ENCODE data around the gene TCP11L1.
"Not testable (repeated sequence)": the region's sequence is repeated elsewhere in the genome, so short reads cannot be mapped to it uniquely, and the experiment has no call there.

TCP11L1 gene

DNA sequence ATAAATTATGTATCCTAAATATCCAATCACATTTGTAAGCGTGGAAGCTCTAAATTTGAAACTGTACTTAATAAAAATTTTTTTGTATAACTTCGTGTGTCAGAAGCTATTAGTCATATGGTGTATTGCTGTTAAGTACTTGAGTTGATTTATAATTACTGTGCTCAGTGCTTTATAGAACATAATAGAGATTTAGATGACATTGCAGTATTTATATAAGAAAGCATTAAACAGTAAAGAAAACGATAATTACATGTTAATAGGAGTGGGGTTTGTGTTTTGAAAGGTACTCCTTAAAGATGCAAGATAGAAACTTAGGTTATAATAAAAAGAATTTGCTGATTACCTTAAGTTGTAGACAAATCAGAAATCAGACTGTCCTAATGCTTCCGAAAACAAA is 5.9 kb upstream of the TCP11L1 start:
- no peak for DNase-seq (ENCODE audit: low read depth)

DNA sequence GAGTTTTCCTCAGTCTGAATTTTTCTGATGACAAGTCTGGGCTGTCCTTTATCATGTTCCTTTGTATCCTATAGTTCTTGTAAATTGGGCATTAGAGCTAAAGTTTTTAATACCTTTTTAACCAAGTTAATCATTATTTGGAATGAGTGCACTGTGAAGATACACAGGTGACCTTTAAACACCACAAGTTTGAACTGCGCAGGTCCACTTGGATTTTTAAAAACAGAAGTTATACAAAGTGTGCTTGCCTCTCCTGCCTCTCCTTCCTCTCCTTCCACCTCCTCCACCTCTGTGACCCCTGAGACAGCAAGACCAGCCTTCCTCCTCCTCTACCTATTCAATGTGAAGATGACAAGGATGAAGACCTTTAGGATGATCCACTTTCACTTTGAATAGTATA is 4.4 kb upstream of the TCP11L1 start:
- no peak for DNase-seq (ENCODE audit: low read depth)

DNA sequence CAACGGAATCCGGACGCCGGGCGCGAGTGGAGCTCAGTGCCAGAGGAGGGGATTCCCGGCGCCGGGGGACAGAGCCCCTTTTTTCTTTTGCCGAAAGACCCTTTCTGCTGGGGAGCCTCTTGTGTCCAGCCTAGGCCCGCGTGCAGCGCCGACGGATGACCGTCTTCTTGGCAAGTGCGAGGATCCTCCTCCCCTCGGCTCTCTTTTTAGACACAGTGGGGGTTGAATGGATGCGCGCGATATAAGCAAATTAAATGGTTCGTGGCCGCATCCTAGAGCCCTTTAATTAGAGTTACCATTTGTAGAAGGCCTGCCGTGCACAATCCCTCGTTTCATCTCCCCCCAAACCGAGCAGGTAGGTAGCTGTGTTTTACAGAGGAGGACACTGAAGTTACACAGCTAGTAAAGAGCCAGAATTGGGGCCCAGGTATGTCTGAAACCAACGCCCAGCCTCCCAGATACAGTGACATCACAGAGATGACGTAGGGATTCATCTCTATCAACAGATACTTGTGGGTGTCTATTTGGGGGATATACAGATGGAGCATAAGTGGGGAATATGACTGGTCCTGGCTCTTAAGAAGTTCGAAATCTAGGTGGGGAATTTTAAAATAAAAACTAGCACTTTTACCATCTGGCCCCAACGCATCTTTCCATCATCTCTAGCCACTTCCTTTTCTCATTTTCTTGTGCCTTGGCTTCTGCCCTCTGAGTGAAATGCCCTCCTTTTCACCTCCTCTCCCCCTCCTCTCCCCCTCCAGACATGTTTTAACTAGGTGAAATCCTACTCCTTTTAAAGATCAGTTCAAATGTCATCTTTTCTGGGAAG is 875 bp downstream of the TCP11L1 start:
- peak; percentile 27 for DNase-seq (ENCODE audit: low read depth)

DNA sequence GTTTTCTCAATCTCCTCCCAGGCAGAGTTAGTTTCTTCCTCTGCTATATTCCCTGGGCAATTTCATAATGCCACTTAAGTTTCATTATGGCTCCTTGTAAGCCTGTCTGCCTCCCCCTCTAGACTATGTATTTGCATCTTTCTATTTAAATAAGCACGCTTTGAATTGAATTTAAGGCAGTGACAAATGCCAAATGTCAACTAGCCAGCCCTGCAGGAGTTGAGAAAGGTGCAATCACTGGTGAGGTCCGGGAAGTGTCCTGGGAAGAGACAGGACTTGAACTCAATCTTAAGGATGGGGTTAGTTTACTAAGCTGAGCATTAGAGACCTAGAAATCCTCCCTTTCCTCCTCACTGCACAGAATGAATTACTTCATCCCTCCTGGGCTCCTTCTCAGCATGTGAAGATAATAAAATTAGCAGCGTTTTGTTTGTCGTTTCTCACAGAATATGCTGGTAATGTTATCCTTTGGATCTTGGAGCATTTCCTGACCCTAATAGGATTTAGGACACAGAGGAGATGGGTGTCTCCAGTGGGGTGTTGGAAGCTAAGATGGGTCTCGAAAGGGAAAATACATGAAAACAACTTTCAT is 1.6 kb downstream of the TCP11L1 start:
- DNase-seq (ENCODE audit: low read depth) = no peak

DNA sequence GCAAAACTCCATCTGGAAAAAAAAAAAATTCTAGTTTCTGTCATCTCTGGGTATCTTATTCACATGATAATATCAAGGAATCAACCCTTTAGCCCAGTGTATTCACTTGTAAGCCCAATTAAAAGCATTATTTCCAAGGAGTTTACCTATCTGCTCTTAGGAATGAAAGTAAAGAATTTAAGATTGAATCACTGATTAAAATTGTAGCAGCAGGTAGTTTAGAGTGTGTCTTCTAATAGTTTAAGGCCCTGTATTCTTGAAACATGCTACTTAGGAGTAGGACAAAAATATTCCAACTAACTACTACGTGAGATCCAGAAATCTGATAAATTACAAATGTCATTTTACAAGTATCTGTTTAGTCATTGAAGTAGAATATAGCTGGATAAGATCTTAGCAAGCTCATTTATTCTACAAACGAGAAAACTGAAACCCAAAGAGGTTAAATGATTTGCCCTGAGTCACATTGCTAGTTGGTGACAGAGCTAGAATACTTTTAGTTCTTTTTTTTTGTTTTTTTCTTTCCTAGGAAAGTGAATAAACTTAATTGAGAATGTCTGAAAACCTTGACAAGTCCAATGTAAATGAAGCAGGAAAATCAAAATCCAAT is 4.0 kb downstream of the TCP11L1 start:
- DNase-seq (ENCODE audit: low read depth) = peak; percentile 80

DNA sequence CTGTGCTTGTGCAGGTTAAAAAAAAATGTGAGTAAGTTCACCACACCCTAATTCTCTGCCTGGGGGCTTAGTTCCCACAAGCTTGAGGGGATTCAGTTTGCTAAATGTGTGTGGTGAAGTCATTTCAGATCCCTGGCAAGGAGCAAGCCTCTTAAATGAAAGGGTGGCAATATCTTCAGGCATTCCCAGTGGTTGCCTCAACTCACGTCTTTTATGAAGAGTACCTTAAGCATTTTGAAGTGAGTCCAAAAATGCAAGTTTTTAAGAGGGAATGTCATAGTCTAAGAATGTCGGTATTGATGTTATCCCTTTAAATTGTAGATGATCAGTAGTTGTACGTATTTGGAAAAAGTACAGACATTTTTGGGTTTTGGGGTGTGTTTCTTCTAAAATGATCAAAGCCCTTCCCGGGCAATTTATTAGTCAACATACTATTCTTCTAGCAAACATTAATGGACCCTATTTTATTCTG is 4.9 kb downstream of the TCP11L1 start:
- DNase-seq (ENCODE audit: low read depth) = peak; percentile 87

DNA sequence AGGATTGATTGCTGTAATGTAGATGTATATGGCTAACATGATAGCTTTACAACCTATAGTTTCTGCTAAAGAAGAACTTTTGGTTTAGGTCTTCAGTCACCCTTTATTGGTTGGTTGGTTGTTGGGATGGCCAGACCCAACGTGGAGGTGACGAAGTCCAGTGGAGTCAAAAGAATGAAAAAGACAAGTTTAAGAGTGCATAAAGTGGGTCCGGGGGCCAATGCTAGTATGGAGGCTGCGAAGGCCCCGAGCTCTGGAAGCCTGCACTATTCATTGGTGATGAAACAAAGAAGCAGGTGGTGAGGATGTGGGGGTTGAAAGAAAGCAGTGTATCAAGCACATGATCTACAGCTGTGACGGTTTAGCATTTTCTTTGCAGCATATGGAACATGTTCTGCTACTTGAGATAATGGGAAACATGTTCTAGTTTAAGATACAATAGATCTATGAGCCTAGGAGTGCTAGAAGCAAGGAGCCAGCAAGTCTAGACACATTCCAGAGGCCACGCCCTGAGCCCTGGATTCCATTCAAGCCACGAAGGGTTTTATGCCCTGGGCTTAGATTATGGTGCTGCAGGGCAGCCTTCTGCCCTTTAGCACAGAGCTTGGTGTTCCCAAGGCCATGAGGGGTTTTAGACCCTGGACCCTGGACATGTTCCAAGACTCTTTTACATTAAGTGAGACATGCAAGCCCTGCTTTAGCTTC is 6.3 kb downstream of the TCP11L1 start:
- peak; percentile 56 for DNase-seq (ENCODE audit: low read depth)

DNA sequence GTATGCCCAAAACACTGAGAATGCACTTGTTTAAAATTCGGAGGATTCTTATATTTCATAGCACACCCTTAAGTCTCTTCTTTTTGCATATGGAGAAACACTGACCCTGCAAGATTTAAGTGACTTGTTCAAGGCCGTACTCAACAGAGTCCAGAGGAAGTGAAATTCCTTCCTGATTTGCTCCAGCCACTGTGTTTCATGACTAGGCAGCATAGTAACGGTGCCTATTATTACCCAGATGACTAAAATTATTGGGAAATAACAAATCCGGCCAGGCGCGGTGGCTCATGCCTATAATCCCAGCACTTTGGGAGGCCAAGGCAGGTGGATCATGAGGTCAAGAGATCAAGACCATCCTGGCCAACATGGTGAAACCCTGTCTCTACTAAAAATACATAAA is 9.3 kb downstream of the TCP11L1 start:
- not testable (repeated sequence) for DNase-seq (ENCODE audit: low read depth)

DNA sequence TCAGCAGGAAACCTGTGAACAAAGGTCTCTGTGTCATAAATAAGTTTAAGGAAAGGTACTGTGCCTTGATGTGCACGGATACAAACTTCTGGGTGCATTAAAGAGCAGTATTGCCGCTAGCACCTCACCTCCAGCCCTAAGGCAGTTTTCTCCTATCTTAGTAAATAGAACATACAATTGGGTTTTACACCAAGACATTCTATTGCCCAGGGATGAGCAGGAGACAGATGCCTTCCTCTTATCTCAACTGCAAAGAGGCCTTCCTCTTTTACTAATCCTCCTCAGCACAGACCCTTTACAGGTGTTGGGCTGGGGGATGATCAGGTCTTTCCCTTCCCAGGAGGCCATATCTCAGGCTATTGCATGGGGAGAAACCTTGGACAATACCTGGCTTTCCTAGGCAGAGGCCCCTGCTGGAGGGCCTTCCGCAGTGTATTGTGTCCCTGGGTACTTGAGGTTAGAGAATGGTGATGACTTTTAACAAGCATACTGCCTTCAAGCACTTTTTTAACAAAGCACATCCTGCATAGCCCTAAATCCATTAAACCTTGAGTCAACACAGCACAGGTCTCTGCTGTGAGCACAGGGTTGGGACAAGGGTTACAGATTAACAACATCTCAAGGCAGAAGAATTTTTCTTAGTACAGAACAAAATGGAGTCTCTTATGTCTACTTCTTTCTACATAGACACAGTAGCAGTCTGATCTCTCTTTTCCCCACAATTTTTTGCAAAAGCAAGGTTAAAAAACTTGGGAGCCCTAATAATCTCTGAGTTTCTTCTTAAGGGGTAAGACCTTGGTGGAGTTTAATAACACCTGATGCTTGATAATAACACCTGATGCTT is 10.4 kb downstream of the TCP11L1 start:
- not testable (repeated sequence) for DNase-seq (ENCODE audit: low read depth)

DNA sequence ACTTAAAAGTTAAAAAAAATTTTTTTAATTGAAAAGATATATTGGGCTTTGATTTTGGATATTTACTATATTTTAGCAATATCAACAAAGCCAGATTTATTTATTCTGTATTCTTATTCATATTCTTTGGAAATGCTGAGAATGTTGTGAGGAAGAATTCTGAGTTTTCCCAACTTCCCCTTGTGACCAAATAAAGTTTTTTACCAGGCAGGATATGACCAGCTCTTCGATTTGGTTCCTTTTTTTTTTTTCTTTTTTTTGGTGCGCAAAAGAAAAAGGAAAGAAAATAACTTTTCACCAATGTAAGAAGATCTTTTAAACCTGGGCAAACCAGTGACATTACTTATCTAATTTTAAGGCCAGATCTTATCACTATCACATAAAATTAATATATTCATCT is 12.9 kb downstream of the TCP11L1 start:
- no peak for DNase-seq (ENCODE audit: low read depth)

DNA sequence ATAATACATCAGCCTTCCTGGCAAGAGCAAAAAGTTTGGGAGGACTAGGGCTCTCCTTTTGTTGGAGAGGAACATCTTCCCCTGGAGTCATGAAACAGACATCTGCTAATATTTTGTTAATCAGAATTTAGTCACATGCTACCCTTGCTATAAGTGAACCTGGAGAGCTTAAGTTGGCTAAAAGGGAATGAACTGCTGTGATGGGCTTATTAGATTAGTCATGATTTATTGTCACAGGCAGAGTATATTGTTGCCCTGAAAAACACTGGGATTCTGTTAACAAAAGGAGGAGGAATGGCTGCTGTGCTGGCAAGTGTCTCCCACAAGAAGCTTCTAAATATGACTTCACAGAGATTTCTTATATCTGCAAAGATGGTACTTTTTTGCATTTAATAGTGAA is 16.0 kb downstream of the TCP11L1 start:
- DNase-seq (ENCODE audit: low read depth) = no peak

DNA sequence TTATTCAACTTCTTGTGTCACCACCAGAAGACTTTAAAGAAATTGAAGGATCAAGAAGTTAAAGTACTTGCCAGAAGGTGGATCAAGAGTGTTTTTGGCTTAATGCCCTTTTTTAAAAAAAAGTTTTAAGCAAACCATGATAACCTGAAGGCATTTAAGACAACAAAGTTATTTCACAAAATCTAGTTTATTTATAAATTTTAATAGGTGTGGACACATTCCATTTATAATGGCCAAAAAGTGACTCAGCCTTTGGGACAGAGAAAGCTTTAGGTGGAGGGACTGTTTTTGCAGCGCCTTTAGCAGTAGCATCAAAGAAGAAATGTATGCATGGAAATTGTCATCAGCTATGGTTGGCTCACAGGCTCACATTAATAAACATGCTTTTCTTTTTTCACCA is 17.9 kb downstream of the TCP11L1 start:
- no peak for DNase-seq (ENCODE audit: low read depth)

DNA sequence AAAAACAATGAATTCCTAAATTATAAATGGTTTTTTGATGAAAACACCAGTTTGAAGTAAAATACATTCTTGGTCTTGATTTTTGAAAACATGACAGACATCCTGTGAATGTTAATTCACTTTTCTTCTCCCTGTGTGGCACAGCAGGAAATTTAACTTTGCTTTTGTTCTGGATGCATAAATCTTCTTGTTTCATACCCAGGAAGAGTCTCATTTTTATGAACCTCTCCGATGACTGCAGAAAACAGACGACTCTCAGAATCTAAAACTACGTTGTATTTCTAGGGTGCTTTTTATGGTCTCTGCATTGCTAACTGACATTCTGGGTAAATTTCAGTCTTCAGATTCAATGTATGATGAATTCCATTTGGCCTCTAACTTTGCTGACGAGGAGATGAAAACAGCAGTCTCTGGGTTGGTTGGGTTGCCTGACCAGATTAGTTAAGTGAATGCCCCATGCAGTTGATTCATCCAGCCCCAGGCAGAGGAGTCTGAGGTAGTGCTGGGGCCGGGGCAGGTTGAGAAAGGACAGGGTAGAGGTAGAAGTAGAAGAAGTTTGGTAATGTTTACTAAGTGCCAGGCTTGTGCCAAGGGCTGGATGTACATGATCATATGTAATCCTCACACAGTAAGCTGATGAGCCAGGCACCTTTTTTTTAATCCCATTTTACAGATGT is 20.1 kb downstream of the TCP11L1 start:
- no peak for DNase-seq (ENCODE audit: low read depth)

DNA sequence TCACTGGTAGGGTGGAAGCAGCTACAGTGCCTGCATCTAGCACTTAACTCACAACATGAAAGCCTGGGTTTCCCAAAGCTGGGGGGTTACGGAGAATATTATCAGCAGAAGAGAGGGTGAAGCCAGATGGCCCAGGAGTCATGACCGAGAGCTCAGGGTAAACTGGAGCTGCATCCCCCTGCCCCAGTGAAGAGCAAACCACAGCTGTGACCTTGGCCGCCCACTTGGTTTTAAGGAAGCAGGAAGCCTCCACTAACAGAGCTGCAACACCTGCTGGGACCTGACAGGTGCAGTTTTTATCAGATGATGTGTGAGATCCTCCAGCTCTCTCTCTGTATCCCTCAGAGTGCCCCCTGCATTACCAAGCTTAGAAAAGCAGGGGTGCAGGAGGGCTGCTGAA is 20.9 kb downstream of the TCP11L1 start:
- DNase-seq (ENCODE audit: low read depth) = no peak

DNA sequence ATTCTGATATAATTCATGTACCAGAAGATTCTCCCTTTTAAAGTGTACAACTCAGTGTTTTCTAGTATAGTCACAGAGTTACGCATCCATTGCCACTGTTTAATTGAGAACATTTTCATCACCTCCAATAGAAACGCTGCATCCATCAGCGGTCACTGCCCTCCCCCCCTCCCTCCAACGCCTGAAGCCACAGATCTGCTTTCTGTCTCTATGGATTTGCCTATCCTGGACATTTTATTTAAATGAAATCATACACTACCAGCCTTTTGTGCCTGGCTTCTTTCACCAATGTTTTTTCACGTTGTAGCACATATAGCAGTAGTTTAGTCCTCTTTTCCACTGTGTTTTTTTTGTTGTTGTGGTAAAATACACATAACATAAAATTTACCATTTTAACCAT is 22.8 kb downstream of the TCP11L1 start:
- DNase-seq (ENCODE audit: low read depth) = peak; percentile 18

DNA sequence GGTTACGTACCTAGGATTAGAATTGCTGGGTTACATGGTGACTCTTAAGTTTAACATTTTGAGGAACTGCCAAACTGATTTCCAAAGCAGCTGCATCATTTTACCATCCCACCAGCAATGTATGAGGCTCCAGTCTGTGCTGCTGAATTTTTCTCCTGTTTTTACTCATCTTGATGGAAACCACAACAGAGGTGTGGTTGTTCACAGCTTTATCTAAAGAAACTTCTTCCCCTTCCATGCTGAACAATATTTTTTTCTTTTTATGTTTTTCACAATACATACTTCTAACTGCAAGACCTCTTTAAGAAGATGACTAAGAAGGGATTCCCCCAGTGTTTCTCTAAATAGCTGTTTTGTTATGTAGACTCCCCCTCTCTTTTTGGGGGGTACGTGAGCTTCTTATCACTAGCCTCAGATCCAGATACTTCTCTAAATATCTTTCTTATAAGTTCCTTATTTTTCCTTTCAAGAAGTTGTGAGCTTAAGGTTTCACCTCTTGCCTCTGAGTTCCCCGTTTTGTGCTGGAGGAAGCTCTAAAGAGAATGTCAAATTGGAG is 24.0 kb downstream of the TCP11L1 start:
- peak; percentile 59 for DNase-seq (ENCODE audit: low read depth)

DNA sequence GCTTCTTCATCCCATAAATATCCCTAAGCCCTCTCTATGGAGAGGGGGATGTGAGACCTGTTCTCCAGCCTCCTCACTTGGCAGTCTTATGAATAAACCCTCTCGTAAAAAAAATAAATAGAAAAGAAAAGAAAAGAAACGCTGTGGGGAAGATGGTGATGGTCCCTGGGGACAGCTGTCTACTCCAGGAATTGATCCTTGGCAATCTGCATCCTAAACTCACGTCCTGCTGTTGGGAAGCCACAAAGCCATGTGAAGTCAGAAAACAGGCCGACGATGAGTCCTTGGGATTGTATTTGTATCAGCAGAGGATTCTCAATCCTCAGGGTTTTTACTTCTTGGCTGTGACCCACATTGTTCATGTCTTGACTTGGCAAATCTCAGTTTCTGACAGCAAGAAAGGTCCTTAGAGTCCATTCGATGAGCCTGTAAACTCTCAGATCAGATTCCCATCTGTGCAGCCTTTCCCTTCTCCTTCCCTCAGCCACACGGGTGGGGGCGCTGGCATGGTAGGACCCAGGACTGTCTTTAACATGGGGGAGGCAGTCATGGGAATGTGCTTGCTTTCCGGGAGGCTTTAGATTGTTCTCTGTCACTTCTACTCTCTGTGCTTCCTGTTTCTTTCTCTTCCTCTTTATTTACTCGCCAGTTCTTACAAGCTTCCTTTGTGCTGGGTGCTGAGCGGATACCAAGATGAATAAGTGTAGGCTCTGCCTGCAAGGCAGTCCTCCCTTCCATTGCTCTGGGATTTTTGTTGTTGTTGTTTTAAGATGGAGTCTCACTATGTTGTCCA is 24.9 kb downstream of the TCP11L1 start:
- no peak for DNase-seq (ENCODE audit: low read depth)

DNA sequence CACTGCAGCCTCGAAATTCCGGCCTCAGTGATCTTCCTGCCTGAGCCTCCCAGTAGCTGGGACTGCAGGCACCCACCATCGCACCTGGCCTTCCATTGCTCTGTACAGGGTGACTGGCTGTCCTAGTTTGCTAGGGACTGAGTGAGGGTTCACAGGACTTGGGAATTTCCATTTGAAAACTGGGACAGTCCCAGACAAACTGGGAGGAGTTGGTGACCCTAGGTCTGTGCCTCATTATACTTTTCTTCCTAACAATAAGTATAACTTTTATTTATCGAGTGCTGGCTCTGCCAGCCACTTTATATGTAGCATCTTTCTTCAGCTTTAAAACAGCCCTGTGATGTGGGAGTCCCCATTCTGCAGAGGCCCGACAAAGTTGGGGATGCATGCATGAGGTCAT is 25.5 kb downstream of the TCP11L1 start:
- DNase-seq (ENCODE audit: low read depth) = no peak

DNA sequence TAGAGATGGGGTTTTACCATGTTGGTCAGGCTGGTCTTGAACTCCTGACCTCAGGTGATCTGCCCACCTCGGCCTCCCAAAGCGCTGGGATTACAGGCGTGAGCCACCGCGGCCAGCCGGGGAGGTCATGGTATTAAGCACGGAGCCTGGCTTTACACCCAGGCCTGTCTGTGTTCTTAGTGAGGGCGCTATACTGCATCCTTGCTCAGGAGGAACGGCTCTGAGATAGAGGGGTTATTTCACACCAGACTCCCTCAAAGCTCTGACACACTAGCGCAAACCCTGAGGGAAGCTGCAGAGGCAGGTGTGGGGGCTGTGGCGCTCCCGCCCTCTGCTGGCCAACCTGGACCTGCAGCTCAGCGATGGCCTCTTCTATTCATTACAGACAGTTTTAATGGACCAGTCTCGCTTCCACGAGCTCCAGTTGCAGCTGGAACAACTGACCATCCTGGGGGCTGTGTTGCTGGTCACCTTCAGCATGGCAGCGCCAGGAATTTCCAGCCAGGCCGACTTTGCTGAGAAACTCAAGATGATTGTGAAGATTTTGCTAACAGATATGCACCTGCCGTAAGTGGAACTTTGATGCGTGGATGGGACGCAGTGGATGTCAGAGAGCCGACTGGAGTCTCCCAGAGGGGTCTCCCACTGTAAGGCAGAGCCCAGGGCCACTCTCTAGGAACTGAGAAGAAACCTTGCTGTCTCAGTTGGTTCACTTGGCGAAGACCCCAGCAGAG is 26.2 kb downstream of the TCP11L1 start:
- DNase-seq (ENCODE audit: low read depth) = peak; percentile 69
